Right lobe of liver (tissue), 6 donors: Measurements from ENCODE around the gene ENPP3. TPM values are rescaled to one million over a fixed set of nuclear protein-coding genes. Genes with fewer than 3 reads are reported as not detected.
A peak's percentile ranks its signal among the peaks of the same experiment; 100 is the strongest.

ENCODE experiments used
- ATAC-seq, 4 donors: fragments of 200-7000 bp; cut with Tn5 transposase; one replicate each; pipeline ENCODE4 v1.9.1; 2020; ENCODE audit warnings: mild to moderate bottlenecking in 4 of 4, moderate library complexity in 4 of 4
- DNase-seq, 3 donors: peaks; one replicate each; pipeline ENCODE4 v3.0.0-alpha.2; 2020
- H3K27ac ChIP-seq, 3 donors: fragments of 200-600 bp; one replicate each; pipeline ENCODE4 v1.8.0; 2022
- H3K27me3 ChIP-seq, 2 donors: fragments of 200-600 bp; one replicate each; pipeline ENCODE4 v1.8.0; 2022
- H3K36me3 ChIP-seq, 4 donors: fragments of 200-600 bp; sonication (generic) in 1 of 4; one replicate each; pipeline versions ENCODE4 v1.5.1 to v1.8.0; 2017 to 2022; ENCODE audit warnings: control low read depth in 1 of 4
- H3K4me1 ChIP-seq, 4 donors: fragments of 200-600 bp; sonication (generic) in 1 of 4; one replicate each; pipeline versions ENCODE4 v1.5.1 to v1.8.0; 2017 to 2022; ENCODE audit warnings: control low read depth in 1 of 4
- H3K4me3 ChIP-seq, 3 donors: fragments of 200-600 bp; one replicate each; pipeline ENCODE4 v1.8.0; 2022
- H3K9me3 ChIP-seq, 4 donors: fragments of 200-600 bp; sonication (generic) in 1 of 4; one replicate each; pipeline versions ENCODE4 v1.5.1 to v1.8.0; 2017 to 2022; ENCODE audit warnings: control low read depth in 1 of 4
- POLR2A ChIP-seq: fragments of 450-650 bp; IDR thresholded peaks from one replicate; pipeline ENCODE4 v1.6.1; 2017; ENCODE audit warnings: antibody characterized with exemption, mild to moderate bottlenecking
- WGBS: methylation state at CpG from one replicate; pipeline ENCODE4 v1.1.6; 2018; ENCODE audit warnings: low coverage, low lambda C conversion rate; ENCODE audit not compliant: insufficient coverage; ENCODE audit errors: missing lambda C conversion rate; 5-methylcytosine and 5-hydroxymethylcytosine counted together
- intact Hi-C, 2 donors: fragments of 100-400 bp; cut with DNase I; formaldehyde crosslinking; loops; one replicate each; pipeline versions ENCODE4 v1.11.2 to v1.14.1; 2022
- total RNA-seq, 6 experiments: library from RNA; depleted of rRNA in 2 of 6; stranded (reverse); fragments of >200 nt in 2 of 6; fragmentation: NEBNext Ultra II Directional in 3 of 6; extraction: Animal tissue kit (Norgen Biotek cat#: 25700) in 3 of 6; gene quantifications; one replicate each; pipeline versions ENCODE4 v1.1.0 to v1.2.4, GENCODE V29; 2016 to 2023
- TF ChIP-seq, protein P1 (sequence below), 4 donors: fragments of 200-600 bp in 3 of 4; fragments of 450-650 bp in 1 of 4; IDR thresholded peaks; one replicate each; pipeline versions ENCODE4 v1.5.1 to v1.8.0; 2016 to 2022; ENCODE audit warnings: antibody characterized with exemption in 4 of 4, mild to moderate bottlenecking in 2 of 4
- donor health status: DM: no; HTN: yes; CAD: no.
- donor health status: DM: no; HTN: no; CAD: no.
- donor health status: DM: no; HTN: no; CAD: no.
- donor health status: DM: no; HTN: yes; CAD: no.
- donor health status: DM: no; HTN: yes; CAD: no.

ENPP3 gene
- total RNA-seq, 6 experiments from 2014 or later: 0.63 to 2.7 (median 1.5) TPM

DNA sequence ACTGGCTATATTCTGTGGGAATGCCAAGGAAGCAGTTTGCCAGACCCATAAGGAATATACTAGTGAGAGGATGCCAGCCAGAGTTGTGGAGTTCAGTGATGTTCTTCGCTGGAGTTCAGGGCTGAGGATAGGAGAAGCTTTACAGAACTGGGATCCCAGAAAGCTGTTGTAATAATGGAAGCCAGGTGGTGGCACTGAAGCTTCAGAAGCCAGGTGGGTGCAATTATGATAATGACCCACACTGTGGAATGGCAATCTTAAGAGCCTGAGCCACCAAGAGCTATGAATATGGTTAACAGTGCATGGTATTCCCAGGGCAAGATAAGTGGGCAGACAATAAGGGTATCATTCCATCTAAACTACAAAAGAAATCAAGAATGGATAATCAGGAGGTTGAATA lies 145.7 kb downstream of the ENPP3 start:
- no peaks in the 10 kb centered on the region for H3K27me3 ChIP-seq
- ATAC-seq (peak; percentile 93 to 96 (median 95)), DNase-seq (no peak)
- intact Hi-C loops: loop anchor here in 1 of 2 donors (10.0 kb wide), 1 partner anchor 132 kb away; no protein-coding TSS in a partner anchor
- 58% methylated on average over 1 of the region's 1 CpG for WGBS
- H3K9me3 ChIP-seq: no peaks in the 10 kb centered on the region
- H3K27ac ChIP-seq: no peak overlapping the region
- no peaks in the 10 kb centered on the region for H3K4me1 ChIP-seq
- no peak overlapping the region for H3K4me3 ChIP-seq
- H3K36me3 ChIP-seq: no peaks in the 10 kb centered on the region
- TF ChIP-seq POLR2A: no peak
- TF ChIP-seq, protein P1, sequence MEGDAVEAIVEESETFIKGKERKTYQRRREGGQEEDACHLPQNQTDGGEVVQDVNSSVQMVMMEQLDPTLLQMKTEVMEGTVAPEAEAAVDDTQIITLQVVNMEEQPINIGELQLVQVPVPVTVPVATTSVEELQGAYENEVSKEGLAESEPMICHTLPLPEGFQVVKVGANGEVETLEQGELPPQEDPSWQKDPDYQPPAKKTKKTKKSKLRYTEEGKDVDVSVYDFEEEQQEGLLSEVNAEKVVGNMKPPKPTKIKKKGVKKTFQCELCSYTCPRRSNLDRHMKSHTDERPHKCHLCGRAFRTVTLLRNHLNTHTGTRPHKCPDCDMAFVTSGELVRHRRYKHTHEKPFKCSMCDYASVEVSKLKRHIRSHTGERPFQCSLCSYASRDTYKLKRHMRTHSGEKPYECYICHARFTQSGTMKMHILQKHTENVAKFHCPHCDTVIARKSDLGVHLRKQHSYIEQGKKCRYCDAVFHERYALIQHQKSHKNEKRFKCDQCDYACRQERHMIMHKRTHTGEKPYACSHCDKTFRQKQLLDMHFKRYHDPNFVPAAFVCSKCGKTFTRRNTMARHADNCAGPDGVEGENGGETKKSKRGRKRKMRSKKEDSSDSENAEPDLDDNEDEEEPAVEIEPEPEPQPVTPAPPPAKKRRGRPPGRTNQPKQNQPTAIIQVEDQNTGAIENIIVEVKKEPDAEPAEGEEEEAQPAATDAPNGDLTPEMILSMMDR (IDR thresholded peaks at IDR 0.05): peak; percentile 44 to 65 (median 52)

- intact Hi-C loops: loop anchor here in 1 of 2 donors (10.0 kb wide), 1 partner anchor 130 kb away; no protein-coding TSS in a partner anchor
- ATAC-seq: no peak
- no peaks in the 10 kb centered on the region for H3K9me3 ChIP-seq
- no peak overlapping the region for H3K27ac ChIP-seq
- H3K36me3 ChIP-seq: no peaks in the 10 kb centered on the region
- 67% methylated on average over 1 of the region's 1 CpG for WGBS
- H3K27me3 ChIP-seq: no peaks in the 10 kb centered on the region
- no peaks in the 10 kb centered on the region for H3K4me1 ChIP-seq
- DNase-seq: no peak
- TF ChIP-seq, protein P1 (IDR thresholded peaks at IDR 0.05): no peak
- no peak for TF ChIP-seq POLR2A
- no peak overlapping the region for H3K4me3 ChIP-seq
These were observed 147.5 kb downstream of the ENPP3 start for GRCh38 chr6:131784561-131784960.

DNA sequence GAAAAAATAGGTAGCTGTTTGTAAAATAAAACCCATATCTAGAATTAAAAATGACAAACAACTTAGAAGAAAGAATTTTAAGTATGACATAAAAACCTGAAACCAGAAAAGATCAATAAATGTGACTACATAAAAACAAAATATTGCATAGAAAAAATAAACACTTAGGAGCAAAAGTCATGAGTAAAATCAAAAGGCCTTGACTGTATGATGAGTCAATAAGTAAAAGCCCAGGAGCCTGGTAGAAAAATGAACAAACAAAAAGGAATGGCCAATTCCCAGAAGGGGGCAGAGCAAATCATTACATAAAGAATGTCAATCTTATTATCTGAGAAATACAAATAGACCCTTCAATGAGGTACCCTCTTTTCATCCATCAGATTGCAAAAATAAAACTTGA lies 150.0 kb downstream of the ENPP3 start:
- Histone ChIP-seq H3K4me1 (no peaks in the 10 kb centered on the region), H3K36me3 (no peaks in the 10 kb centered on the region), H3K9me3 (no peaks in the 10 kb centered on the region), H3K27ac (no peak overlapping the region), H3K4me3 (no peak overlapping the region), H3K27me3 (no peaks in the 10 kb centered on the region)
- TF ChIP-seq POLR2A: no peak
- TF ChIP-seq, protein P1 (IDR thresholded peaks at IDR 0.05): no peak
- intact Hi-C loops: loop anchor here in 1 of 2 donors (10.0 kb wide), 1 partner anchor 128 kb away; no protein-coding TSS in a partner anchor
- DNase-seq: no peak
- ATAC-seq: no peak

DNA sequence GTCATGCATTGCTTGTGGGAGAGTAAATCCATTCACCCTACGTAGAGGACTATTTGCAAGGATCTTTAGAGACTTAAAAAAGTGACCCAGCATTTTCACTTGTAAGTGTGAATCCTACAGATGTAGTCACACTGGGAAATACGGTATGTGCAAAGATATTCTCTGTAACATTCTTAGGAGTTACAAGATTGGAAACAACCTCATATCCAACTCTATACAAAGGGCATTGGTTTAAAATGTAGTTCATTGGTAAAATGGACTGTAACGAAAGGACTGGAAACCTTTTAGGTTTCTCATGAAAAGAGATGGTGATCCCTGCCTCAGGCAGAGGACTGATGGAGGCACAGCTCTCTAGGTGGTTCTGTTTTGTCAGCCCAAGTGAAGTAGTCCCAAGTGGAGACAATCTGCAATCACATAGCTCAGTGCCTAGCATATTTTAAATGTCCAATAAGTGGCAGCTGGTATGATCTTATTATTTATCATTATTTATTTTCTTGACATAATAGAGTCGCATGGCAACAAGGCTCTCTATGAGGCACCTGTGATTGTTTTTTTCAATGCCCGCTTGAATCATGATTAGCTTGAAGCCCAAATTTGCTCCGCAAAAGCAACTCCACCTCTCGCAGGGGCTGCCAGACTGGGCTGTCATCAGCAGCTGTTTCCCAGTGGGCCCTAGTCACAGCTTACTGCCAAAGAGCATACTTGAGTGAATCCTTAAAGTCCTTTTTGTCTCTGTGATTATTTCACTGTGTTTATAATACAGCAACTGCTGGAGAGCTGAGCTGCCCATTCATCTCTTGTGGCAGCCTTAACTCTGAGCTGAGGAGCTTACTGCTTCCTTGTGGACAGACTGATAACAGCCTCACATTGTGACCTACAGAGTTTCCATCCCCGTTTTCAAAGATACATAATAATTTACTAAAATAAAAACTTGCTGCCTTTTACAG lies 150.9 kb downstream of the ENPP3 start:
- no peak overlapping the region for H3K4me3 ChIP-seq
- TF ChIP-seq POLR2A: no peak
- TF ChIP-seq, protein P1 (IDR thresholded peaks at IDR 0.05): no peak
- peak in 1 of 4 donors; percentile 23 for ATAC-seq
- no peak overlapping the region for H3K27ac ChIP-seq
- intact Hi-C loops: loop anchor here in 1 of 2 donors (10.0 kb wide), 1 partner anchor 127 kb away; no protein-coding TSS in a partner anchor
- no peak for DNase-seq
- H3K27me3 ChIP-seq: no peaks in the 10 kb centered on the region
- H3K4me1 ChIP-seq: no peaks in the 10 kb centered on the region
- no peaks in the 10 kb centered on the region for H3K36me3 ChIP-seq
- 70% methylated on average over 8 of the region's 8 CpGs for WGBS
- no peaks in the 10 kb centered on the region for H3K9me3 ChIP-seq
